Spinal cord (tissue), 10 donors: ENCODE results near the gene ZC3H12C. TPM values are rescaled to one million over a fixed set of nuclear protein-coding genes. Genes with fewer than 3 reads are reported as not detected.

Source experiments
- DNase-seq, 6 donors: peaks; one replicate each; pipeline versions ENCODE4 v3.0.0 to v3.0.0-alpha.2; 2013 to 2015; ENCODE audit warnings: low spot score in 6 of 6, low read depth in 4 of 6
- H3K27ac ChIP-seq: one replicate; pipeline ENCODE4 v1.5.1; 2013; ENCODE audit warnings: low read depth, low read length, control low read depth
- H3K27me3 ChIP-seq: one replicate; pipeline ENCODE4 v1.6.1; 2013; ENCODE audit warnings: low read length; ENCODE audit not compliant: control insufficient read depth, insufficient read depth
- H3K36me3 ChIP-seq: one replicate; pipeline ENCODE4 v1.6.1; 2013; ENCODE audit warnings: low read length; ENCODE audit not compliant: control insufficient read depth, insufficient read depth
- H3K4me1 ChIP-seq: one replicate; pipeline ENCODE4 v1.6.1; 2013; ENCODE audit warnings: low read length; ENCODE audit not compliant: control insufficient read depth, insufficient read depth
- H3K4me3 ChIP-seq: one replicate; pipeline ENCODE4 v1.5.1; 2013; ENCODE audit warnings: low read depth, low read length, control low read depth
- H3K9me3 ChIP-seq: one replicate; pipeline ENCODE4 v1.6.1; 2013; ENCODE audit warnings: low read length; ENCODE audit not compliant: control insufficient read depth, insufficient read depth
- WGBS: methylation state at CpG from one replicate; pipeline ENCODE4 v1.1.5; 2013; ENCODE audit warnings: missing lambda C conversion rate; ENCODE audit not compliant: insufficient coverage; 5-methylcytosine and 5-hydroxymethylcytosine counted together
- polyA plus RNA-seq, 2 donors: library from polyadenylated mRNA; unstranded; fragments of 120-200 nt; gene quantifications; one replicate each; pipeline ENCODE4 v1.2.1, GENCODE V29; 2013; ENCODE audit not compliant: insufficient read length in 2 of 2
- total RNA-seq, 2 donors: library from RNA; depleted of rRNA in 1 of 2; stranded (reverse); fragments of 120-200 nt in 1 of 2; fragments of >200 nt in 1 of 2; gene quantifications; one replicate each; pipeline versions ENCODE4 v1.2.3 to v1.2.4, GENCODE V29; 2013 to 2014
- donor health status: healthy.

The ZC3H12C gene
- total and polyA plus RNA-seq, 4 donors: 6.8 to 16.6 (median 12.3) TPM

DNA sequence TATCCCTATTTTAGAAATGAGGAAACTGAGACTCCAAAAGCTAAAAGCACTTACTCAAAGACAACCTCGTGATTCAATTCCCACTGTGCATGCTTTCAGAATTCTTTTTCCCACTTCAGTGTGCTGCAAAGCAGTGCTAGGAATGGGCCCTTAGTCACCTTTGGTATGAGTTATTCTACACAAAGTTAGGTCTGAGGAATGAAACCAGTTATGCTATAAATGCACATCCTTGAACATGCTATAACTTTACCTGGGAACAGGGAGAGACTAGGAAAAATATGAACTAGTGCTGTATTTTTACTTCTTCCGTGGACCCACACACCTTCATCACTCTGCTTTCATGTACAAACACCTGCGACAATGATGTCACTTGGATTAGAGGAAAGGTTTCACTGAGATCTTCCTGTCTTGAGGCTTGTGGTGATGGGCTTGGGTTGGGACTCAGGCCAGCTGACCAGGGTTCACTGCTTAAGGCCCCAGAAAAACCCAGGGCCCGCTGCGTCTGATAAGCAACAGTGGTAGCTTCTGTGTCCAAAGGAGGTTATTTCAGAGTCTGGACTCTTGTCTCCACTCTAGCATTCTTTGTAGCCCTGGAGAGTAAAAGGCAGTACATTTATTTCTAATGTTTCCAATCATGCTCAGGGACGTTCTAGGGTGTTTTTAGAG is 81.6 kb downstream of the ZC3H12C start:
- 55% methylated on average over 2 of the region's 6 CpGs for WGBS
- no peaks in the 10 kb centered on the region for H3K9me3 ChIP-seq
- no peak overlapping the region for H3K4me3 ChIP-seq
- H3K4me1 ChIP-seq: peaks cover 26% of the 10 kb centered on the region
- DNase-seq: no peak
- H3K36me3 ChIP-seq: no peaks in the 10 kb centered on the region
- H3K27ac ChIP-seq: no peak overlapping the region
- H3K27me3 ChIP-seq: no peaks in the 10 kb centered on the region

DNA sequence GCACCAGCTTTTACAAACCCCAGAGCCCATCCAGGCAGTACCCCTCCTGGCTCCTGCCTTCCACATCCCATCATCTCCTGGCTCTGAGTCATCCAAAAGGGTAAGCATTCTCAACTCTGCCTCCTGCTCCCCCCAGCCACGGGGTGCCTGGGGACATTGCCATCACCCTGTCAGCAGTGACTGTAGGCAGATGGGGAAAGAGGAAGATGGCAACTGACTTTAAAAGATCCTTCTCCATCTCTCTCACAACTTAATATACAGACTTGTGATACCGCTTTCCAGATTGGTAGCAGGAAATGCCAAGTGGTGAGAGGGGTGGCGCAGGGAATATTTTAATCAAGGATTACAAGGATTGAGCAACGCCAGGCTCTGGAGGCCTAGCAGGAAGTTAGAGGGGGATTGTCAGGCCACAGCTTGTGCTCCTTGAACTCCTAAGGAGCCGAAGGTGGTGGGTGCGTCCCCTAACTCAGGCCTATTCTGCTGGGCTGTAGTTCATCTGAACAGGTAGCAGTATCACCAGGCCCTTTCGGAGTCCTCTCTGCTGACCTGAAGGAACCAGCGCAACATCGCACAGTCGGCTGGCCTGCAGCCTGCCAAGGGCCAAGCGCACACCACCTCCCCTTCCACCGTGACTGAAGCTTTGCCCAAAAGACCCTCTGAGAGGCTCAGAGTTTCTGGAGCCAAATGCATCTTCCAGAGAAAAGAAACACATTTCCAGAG is 83.3 kb downstream of the ZC3H12C start:
- no peak overlapping the region for H3K27ac ChIP-seq
- H3K9me3 ChIP-seq: no peaks in the 10 kb centered on the region
- H3K4me3 ChIP-seq: no peak overlapping the region
- peaks cover 26% of the 10 kb centered on the region for H3K4me1 ChIP-seq
- WGBS: 93% methylated on average over 10 of the region's 12 CpGs
- no peaks in the 10 kb centered on the region for H3K27me3 ChIP-seq
- peaks cover 4% of the 10 kb centered on the region for H3K36me3 ChIP-seq
- peak in 1 of 6 donors; percentile 85 for DNase-seq

- Histone ChIP-seq H3K27me3 (no peaks in the 10 kb centered on the region), H3K4me1 (peaks cover 26% of the 10 kb centered on the region)
These were observed 83.9 kb downstream of the ZC3H12C start for GRCh38 chr11:110177086-110177456.

GRCh38 chr11:110179064-110179463 is 85.9 kb downstream of the ZC3H12C start:
- DNase-seq: no peak
- Histone ChIP-seq H3K9me3 (no peaks in the 10 kb centered on the region), H3K4me1 (peaks cover 26% of the 10 kb centered on the region), H3K27ac (no peak overlapping the region), H3K4me3 (no peak overlapping the region), H3K36me3 (peaks cover 7% of the 10 kb centered on the region), H3K27me3 (no peaks in the 10 kb centered on the region)
- 82% methylated on average over 4 of the region's 4 CpGs for WGBS

More at GRCh38 chr11:110177086-110177456, 83.9 kb downstream of the ZC3H12C start:
- DNase-seq: no peak
- H3K36me3 ChIP-seq: peaks cover 7% of the 10 kb centered on the region
- H3K27ac ChIP-seq: no peak overlapping the region
- no peaks in the 10 kb centered on the region for H3K9me3 ChIP-seq
- WGBS: 77% methylated on average over 1 of the region's 7 CpGs
- no peak overlapping the region for H3K4me3 ChIP-seq

DNA sequence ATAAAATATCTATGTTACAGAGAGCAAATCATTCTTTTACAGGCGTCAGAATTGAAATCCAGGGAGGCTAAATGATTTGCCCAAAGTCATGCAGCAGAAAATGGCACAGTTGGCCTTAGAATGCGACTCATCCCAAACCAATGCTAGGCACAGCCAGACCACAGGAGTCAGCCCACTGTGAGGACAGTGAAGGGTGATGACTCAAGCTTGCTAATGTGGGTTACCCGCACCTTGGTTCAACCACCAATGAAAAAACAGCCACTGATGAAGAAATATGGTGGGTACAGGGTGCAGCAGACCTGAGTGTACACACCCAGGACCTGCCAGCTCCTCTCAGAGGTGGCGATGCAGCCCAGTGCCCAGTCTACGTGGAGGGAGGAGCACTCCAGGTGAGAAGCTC is 89.7 kb downstream of the ZC3H12C start:
- Histone ChIP-seq H3K27ac (no peak overlapping the region), H3K9me3 (no peaks in the 10 kb centered on the region), H3K4me3 (no peak overlapping the region), H3K27me3 (no peaks in the 10 kb centered on the region), H3K4me1 (peaks cover 14% of the 10 kb centered on the region), H3K36me3 (peaks cover 7% of the 10 kb centered on the region)
- WGBS: 87% methylated on average over 3 of the region's 5 CpGs
- no peak for DNase-seq

- Histone ChIP-seq H3K27me3 (no peaks in the 10 kb centered on the region), H3K9me3 (no peaks in the 10 kb centered on the region), H3K4me1 (peaks cover 14% of the 10 kb centered on the region), H3K4me3 (no peak overlapping the region), H3K36me3 (peaks cover 7% of the 10 kb centered on the region), H3K27ac (no peak overlapping the region)
- DNase-seq: no peak
- 95% methylated on average over 5 of the region's 7 CpGs for WGBS
These were observed 91.3 kb downstream of the ZC3H12C start for GRCh38 chr11:110184456-110184855.

- Histone ChIP-seq H3K27ac (no peak overlapping the region), H3K4me3 (no peak overlapping the region), H3K4me1 (peaks cover 14% of the 10 kb centered on the region), H3K27me3 (no peaks in the 10 kb centered on the region), H3K36me3 (peaks cover 7% of the 10 kb centered on the region), H3K9me3 (no peaks in the 10 kb centered on the region)
- peak in 1 of 6 donors; percentile 44 for DNase-seq
- WGBS: 72% methylated on average over 3 of the region's 3 CpGs
These were observed 92.0 kb downstream of the ZC3H12C start for GRCh38 chr11:110185121-110185591.

- Histone ChIP-seq H3K27me3 (no peaks in the 10 kb centered on the region), H3K9me3 (no peaks in the 10 kb centered on the region), H3K27ac (no peak overlapping the region), H3K4me3 (no peak overlapping the region), H3K4me1 (peaks cover 14% of the 10 kb centered on the region), H3K36me3 (peaks cover 7% of the 10 kb centered on the region)
- WGBS: 41% methylated on average over 5 of the region's 7 CpGs
- no peak for DNase-seq
These were observed 92.4 kb downstream of the ZC3H12C start for GRCh38 chr11:110185599-110185998.

DNA sequence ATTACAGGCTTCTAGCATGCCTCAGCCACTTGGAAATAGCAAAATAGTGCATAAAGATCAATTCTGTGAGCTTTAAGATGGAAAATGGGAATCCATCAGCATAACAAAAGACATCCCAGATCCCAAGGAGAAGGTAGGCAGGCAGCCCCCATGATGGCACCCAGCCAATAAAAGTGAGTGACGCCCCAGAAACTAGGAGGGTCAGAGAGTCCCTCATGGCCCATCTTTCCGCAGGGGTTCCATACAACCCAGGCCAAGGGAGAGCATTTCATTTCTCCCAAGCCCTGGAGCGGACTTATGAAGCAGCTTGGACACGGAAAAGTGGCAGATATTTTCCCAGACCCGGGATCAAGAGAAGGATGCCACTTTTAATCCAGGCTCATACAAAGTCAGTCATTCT is 93.3 kb downstream of the ZC3H12C start:
- Histone ChIP-seq H3K9me3 (no peaks in the 10 kb centered on the region), H3K27me3 (no peaks in the 10 kb centered on the region), H3K27ac (no peak overlapping the region), H3K4me3 (no peak overlapping the region), H3K36me3 (peaks cover 3% of the 10 kb centered on the region), H3K4me1 (peaks cover 14% of the 10 kb centered on the region)
- 93% methylated on average over 3 of the region's 5 CpGs for WGBS
- DNase-seq: no peak

- Histone ChIP-seq H3K4me1 (peaks cover 14% of the 10 kb centered on the region), H3K4me3 (no peak overlapping the region), H3K27ac (no peak overlapping the region), H3K36me3 (peaks cover 2% of the 10 kb centered on the region), H3K27me3 (no peaks in the 10 kb centered on the region), H3K9me3 (no peaks in the 10 kb centered on the region)
- 77% methylated on average over 4 of the region's 4 CpGs for WGBS
- DNase-seq: no peak
These were observed 93.7 kb downstream of the ZC3H12C start for GRCh38 chr11:110186867-110187266.
